Muscle layer of duodenum (tissue), 2 donors: ENCODE data around the gene CFAP61.

Experiments
- H3K27ac ChIP-seq: one replicate; pipeline ENCODE4 v1.7.0; 2013; ENCODE audit warnings: mild to moderate bottlenecking, low read length
- H3K27me3 ChIP-seq: one replicate; pipeline ENCODE4 v1.7.0; 2013; ENCODE audit warnings: low read depth, mild to moderate bottlenecking, control low read depth, low read length
- H3K36me3 ChIP-seq, 2 donors: one replicate each; pipeline ENCODE4 v1.7.0; 2013; ENCODE audit warnings: low read length in 2 of 2, control low read depth in 1 of 2, mild to moderate bottlenecking in 1 of 2; ENCODE audit not compliant: insufficient read depth in 2 of 2, control insufficient read depth in 1 of 2
- H3K4me1 ChIP-seq, 2 donors: one replicate each; pipeline ENCODE4 v1.7.0; 2013; ENCODE audit warnings: low read length in 2 of 2, mild to moderate bottlenecking in 2 of 2, control low read depth in 1 of 2, moderate library complexity in 1 of 2; ENCODE audit not compliant: insufficient read depth in 2 of 2, control insufficient read depth in 1 of 2
- H3K4me3 ChIP-seq, 2 donors: one replicate each; pipeline ENCODE4 v1.7.0; 2013; ENCODE audit warnings: low read length in 2 of 2, low read depth in 1 of 2, mild to moderate bottlenecking in 1 of 2
- H3K9me3 ChIP-seq, 2 donors: one replicate each; pipeline ENCODE4 v1.7.0; 2013; ENCODE audit warnings: low read length in 2 of 2, control low read depth in 1 of 2, mild to moderate bottlenecking in 1 of 2; ENCODE audit not compliant: control insufficient read depth in 1 of 2
- donor health status: healthy.

The CFAP61 gene

DNA sequence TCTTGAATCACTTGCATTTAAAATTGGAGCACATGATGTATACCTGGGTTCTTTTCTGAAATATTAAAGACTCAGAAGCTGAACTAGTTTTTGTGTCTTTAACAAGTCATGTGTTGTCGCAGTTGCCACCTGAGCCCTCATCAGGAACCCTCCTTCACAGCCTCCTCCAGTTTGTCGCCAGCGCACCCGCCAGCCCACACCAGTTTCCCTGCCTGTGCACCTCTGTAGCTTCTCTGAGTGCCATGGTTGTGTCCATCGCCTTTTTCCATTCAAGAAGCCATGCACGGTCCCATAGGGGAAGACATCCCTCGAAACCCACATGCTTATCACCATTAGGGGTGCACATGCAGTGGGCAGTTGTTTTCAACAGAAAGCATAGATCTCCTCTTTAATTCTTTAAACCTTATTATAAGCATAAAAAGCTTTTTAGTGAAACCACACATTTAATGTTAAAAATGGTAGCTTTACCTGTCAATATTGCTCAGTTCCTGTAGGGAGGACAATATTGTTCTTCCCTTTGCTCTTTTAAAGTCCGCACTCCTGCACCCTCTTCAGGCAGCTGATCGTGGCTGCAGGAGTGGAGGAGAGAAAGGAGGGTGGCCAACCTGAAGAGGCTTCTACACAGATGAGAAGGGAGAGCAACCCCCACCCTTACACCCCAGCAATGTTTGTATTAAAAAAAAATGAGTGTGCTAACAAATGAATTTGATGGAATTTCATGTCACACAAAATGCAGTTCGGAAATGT is 121.9 kb downstream of the CFAP61 start:
- Histone ChIP-seq H3K27me3 (no peaks in the 10 kb centered on the region), H3K4me1 (no peaks in the 10 kb centered on the region), H3K4me3 (no peak overlapping the region), H3K27ac (no peak overlapping the region), H3K36me3 (no peaks in the 10 kb centered on the region), H3K9me3 (peaks cover 0 to 4% of the 10 kb centered on the region in 2 donors)

GRCh38 chr20:20181322-20181721 is 129.0 kb downstream of the CFAP61 start:
- H3K4me3 ChIP-seq, result no peak overlapping the region
- H3K27me3 ChIP-seq, result no peaks in the 10 kb centered on the region
- H3K4me1 ChIP-seq, result no peaks in the 10 kb centered on the region
- H3K27ac ChIP-seq, result no peak overlapping the region
- H3K9me3 ChIP-seq, result peaks cover 0 to 4% of the 10 kb centered on the region in 2 donors
- no peaks in the 10 kb centered on the region for H3K36me3 ChIP-seq

- H3K27ac ChIP-seq, result no peak overlapping the region
- H3K27me3 ChIP-seq, result no peaks in the 10 kb centered on the region
- H3K4me1 ChIP-seq, result no peaks in the 10 kb centered on the region
- peaks cover 0 to 4% of the 10 kb centered on the region in 2 donors for H3K9me3 ChIP-seq
- H3K4me3 ChIP-seq, result no peak overlapping the region
- no peaks in the 10 kb centered on the region for H3K36me3 ChIP-seq
Measured at GRCh38 chr20:20184149-20184548, 131.8 kb downstream of the CFAP61 start.

DNA sequence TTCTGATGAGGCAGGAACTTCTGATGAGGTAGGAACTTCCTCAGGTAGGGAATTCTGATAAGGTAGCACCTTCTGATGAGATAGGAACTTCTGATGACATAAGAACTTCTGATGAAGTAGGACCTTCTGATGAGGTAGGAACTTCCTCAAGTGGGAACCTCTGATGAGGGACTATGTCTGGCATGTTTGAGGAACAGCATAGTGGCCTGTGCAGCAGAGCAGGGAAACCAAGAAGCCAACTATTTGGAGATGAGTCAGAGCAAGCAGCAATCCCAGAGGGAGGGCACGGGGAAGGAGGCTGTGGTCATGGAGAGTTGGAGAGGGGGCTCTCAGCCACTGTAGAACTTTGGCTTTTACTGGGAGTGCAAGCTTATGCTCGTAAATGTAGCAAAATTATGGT is 132.4 kb downstream of the CFAP61 start:
- no peak overlapping the region for H3K4me3 ChIP-seq
- H3K27ac ChIP-seq, result no peak overlapping the region
- peaks cover 0 to under 1% of the 10 kb centered on the region in 2 donors for H3K9me3 ChIP-seq
- no peaks in the 10 kb centered on the region for H3K4me1 ChIP-seq
- H3K27me3 ChIP-seq, result no peaks in the 10 kb centered on the region
- no peaks in the 10 kb centered on the region for H3K36me3 ChIP-seq

DNA sequence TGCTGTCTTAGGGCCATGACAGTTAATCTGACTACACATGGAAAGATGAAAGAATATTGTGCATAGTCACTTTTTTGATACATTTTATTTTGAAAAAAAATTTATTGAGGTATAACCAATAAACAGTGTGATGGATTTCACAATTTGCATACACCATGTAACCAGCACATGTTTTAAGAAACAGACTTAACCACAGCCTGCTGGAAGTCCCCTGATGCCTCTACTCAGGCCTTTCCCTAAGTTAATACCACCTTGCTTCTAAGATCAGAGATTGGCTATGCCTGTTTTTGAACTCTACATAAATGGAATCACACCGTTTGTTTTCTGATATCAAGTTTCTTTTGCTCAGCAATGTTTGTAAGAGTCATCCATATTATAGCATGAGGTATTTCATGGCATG is 136.3 kb downstream of the CFAP61 start:
- Histone ChIP-seq H3K27ac (no peak overlapping the region), H3K9me3 (no peaks in the 10 kb centered on the region), H3K36me3 (no peaks in the 10 kb centered on the region), H3K4me3 (no peak overlapping the region), H3K4me1 (no peaks in the 10 kb centered on the region), H3K27me3 (no peaks in the 10 kb centered on the region)

GRCh38 chr20:20192366-20192765 is 140.0 kb downstream of the CFAP61 start:
- Histone ChIP-seq H3K9me3 (no peaks in the 10 kb centered on the region), H3K27ac (no peak overlapping the region), H3K4me3 (no peak overlapping the region), H3K27me3 (no peaks in the 10 kb centered on the region), H3K4me1 (no peaks in the 10 kb centered on the region), H3K36me3 (no peaks in the 10 kb centered on the region)

DNA sequence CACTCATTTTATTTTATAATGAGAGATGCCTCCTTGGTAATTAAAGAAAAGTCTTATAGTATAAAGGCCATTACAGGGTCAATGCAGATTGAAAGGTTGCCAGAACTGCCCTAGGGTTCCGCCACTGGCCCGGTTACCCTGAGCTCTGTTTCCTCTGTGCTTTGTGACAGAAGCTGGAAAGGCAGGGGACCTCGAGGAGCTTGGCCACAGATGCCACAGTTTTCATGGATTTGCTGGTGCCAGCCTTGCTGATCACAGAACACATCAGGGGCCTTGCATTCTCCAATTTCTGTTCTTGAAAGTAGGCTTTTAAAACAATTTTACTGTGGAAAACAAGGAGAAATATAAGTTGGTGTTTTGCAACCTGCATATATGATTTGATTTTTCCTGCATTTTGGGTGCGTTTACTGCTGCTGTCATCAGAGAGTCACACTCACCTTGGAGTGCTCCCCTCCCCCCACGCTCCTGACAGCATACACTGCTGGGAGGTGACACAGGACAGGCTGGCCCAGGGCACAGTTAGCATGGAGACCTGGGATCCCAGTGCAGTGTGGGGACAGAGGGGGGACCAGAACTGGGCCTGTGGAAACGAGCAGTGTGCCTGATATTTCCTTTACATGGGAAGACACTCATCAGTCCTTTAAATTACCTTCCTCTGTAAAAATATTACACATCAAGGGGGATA is 142.8 kb downstream of the CFAP61 start:
- H3K4me3 ChIP-seq, result no peak overlapping the region
- H3K4me1 ChIP-seq, result no peaks in the 10 kb centered on the region
- H3K27ac ChIP-seq, result no peak overlapping the region
- H3K36me3 ChIP-seq, result no peaks in the 10 kb centered on the region
- H3K9me3 ChIP-seq, result no peaks in the 10 kb centered on the region
- H3K27me3 ChIP-seq, result no peaks in the 10 kb centered on the region

DNA sequence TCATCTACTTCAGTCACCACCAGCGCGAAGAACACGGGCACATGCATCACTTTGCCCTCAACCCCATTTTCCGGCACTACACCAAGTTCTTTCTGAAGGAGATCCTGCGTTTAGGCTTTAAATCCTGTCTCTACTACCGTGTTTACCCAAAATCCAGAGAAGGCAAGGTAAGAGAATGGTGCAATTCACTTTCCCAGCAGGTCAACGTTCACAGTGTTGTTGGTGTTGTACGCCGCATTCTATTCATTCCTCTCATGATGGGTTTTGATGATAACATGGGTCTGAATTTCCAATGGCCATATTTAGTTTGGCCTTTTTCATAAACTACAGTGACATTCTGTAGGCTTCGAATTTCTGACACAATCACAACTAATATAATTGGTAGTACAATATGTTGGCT is 144.3 kb downstream of the CFAP61 start:
- Histone ChIP-seq H3K9me3 (no peaks in the 10 kb centered on the region), H3K4me3 (no peak overlapping the region), H3K27ac (no peak overlapping the region), H3K4me1 (no peaks in the 10 kb centered on the region), H3K36me3 (no peaks in the 10 kb centered on the region), H3K27me3 (no peaks in the 10 kb centered on the region)

GRCh38 chr20:20198011-20198410 is 145.7 kb downstream of the CFAP61 start:
- H3K27ac ChIP-seq, result no peak overlapping the region
- H3K36me3 ChIP-seq, result no peaks in the 10 kb centered on the region
- H3K4me1 ChIP-seq, result no peaks in the 10 kb centered on the region
- H3K27me3 ChIP-seq, result no peaks in the 10 kb centered on the region
- H3K4me3 ChIP-seq, result no peak overlapping the region
- H3K9me3 ChIP-seq, result no peaks in the 10 kb centered on the region

GRCh38 chr20:20199361-20200160 is 147.2 kb downstream of the CFAP61 start:
- H3K27ac ChIP-seq, result no peak overlapping the region
- H3K9me3 ChIP-seq, result no peaks in the 10 kb centered on the region
- no peak overlapping the region for H3K4me3 ChIP-seq
- H3K4me1 ChIP-seq, result no peaks in the 10 kb centered on the region
- H3K36me3 ChIP-seq, result no peaks in the 10 kb centered on the region
- H3K27me3 ChIP-seq, result no peaks in the 10 kb centered on the region

DNA sequence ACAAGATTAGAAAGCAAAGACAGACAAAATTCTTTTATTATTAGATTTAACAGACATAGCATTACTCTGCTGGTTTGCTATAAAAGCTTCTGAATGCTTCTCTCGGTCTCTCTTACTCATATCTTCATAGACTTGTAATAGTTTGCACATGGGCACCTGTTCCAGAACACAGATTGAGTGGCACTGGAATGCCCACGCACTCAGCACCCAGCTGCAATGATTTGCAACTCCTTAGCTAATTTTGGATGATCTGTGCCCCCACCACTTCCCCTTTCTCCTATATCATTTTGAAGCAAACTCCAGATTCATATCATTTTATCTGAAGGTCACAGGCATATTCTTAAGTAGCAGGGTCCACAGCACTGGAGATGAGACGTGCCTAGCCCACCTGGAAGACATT is 148.8 kb downstream of the CFAP61 start:
- no peaks in the 10 kb centered on the region for H3K36me3 ChIP-seq
- no peaks in the 10 kb centered on the region for H3K27me3 ChIP-seq
- H3K9me3 ChIP-seq, result no peaks in the 10 kb centered on the region
- H3K4me1 ChIP-seq, result no peaks in the 10 kb centered on the region
- H3K4me3 ChIP-seq, result no peak overlapping the region
- H3K27ac ChIP-seq, result no peak overlapping the region
